Measurements from ENCODE around the gene MRPL55.

The MRPL55 gene

GRCh38 chr1:228066416-228066815 is 42.7 kb downstream of the MRPL55 start:
- no peak for DNase-seq

GRCh38 chr1:228065543-228066347 is 43.4 kb downstream of the MRPL55 start:
- DNase-seq, result no peak

GRCh38 chr1:228064741-228065542 is 44.2 kb downstream of the MRPL55 start:
- DNase-seq, result no peak

- no peak for DNase-seq
These were observed 44.8 kb downstream of the MRPL55 start for GRCh38 chr1:228064296-228064695.

GRCh38 chr1:228063251-228064191 is 45.6 kb downstream of the MRPL55 start:
- no peak for DNase-seq

GRCh38 chr1:228062812-228063211 is 46.3 kb downstream of the MRPL55 start:
- no peak for DNase-seq

- DNase-seq, result no peak
These were observed 46.9 kb downstream of the MRPL55 start for GRCh38 chr1:228062085-228062791.

GRCh38 chr1:228061411-228062084 is 47.6 kb downstream of the MRPL55 start:
- DNase-seq, result no peak

- DNase-seq, result no peak
These were observed 48.5 kb downstream of the MRPL55 start for GRCh38 chr1:228060458-228061190.

GRCh38 chr1:228059634-228060457 is 49.3 kb downstream of the MRPL55 start:
- DNase-seq, result peak; percentile 82

- peak; percentile 63 for DNase-seq
These were observed 50.0 kb downstream of the MRPL55 start for GRCh38 chr1:228058949-228059633.

GRCh38 chr1:228058172-228058948 is 50.7 kb downstream of the MRPL55 start:
- DNase-seq, result no peak

Data from CD4-positive, alpha-beta T cell treated with Interleukin-12 subunit alpha and Interleukin-12 subunit beta, for 1 hour (primary cell).